ENCODE data around the gene FXYD5. TPM values are rescaled to one million over a fixed set of nuclear protein-coding genes. Genes with fewer than 3 reads are reported as not detected.
"Not testable (repeated sequence)": the region's sequence is repeated elsewhere in the genome, so short reads cannot be mapped to it uniquely, and the experiment has no call there.

The FXYD5 gene
- total and polyA plus RNA-seq, 4 donors: 71.7 to 179 (median 108) TPM

DNA sequence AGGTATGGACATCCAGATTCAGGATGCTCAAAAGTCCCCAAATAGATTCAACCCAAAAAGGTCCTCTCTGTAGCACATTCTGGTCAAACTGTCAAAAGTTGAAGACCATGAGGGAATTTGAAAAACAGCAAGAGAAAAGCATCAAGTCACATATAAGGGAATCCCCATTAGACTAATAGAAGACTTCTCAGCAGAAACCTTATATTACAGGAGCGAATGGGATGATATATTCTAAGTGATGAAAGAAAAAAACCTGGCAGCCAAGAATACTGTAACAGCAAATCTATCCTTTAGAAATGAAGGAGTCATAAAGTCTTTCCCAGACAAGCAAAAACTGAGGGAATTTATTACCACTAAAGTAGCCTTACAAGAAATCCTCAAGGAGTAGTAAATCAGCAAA, 29.7 kb downstream of the FXYD5 start:
- intact Hi-C loops (cut with DNase I): no loop called here
- Histone ChIP-seq H3K27me3 (ENCODE audit: control insufficient read depth in 1 of 2, insufficient read depth in 2 of 2, low read length in 1 of 2) (no peaks in the 10 kb centered on the region), H3K4me3 (ENCODE audit: low read length in 2 of 2) (no peak overlapping the region), H3K36me3 (ENCODE audit: control insufficient read depth in 1 of 2, insufficient read depth in 2 of 2, low read length in 1 of 2) (no peaks in the 10 kb centered on the region), H3K9me3 (ENCODE audit: control insufficient read depth, low read length) (peaks cover 3% of the 10 kb centered on the region), H3K4me1 (ENCODE audit: control insufficient read depth in 1 of 2, insufficient read depth in 2 of 2, low read length in 2 of 2) (no peaks in the 10 kb centered on the region), H3K27ac (ENCODE audit: low read depth in 1 of 2, low read length in 2 of 2) (no peak overlapping the region)
- ATAC-seq (ENCODE audit: low FRiP score) (no peak), DNase-seq (no peak)
- WGBS, 2 donors: 36 to 41% methylated on average over 1 of the region's 1 CpG

DNA sequence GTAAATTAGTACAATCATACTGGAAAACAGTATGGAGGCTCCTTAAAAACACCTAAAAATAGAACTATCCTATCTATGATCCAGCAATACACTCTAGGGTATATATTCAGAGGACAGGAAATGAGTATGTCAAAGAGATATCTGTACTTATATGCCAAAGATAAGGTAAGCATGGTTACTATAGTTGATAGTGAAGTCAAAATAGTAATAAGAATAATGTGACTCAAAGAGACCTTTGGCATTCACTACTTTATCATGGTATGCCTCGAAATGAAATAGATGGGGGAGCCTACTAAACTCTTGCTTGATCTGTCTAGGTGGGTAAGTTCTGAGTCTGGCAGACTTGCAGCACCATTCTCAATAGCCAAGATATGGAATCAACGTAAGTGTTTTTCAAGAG, 30.3 kb downstream of the FXYD5 start:
- no peaks in the 10 kb centered on the region for H3K4me1 ChIP-seq (ENCODE audit: control insufficient read depth in 1 of 2, insufficient read depth in 2 of 2, low read length in 2 of 2)
- H3K27me3 ChIP-seq (ENCODE audit: control insufficient read depth in 1 of 2, insufficient read depth in 2 of 2, low read length in 1 of 2): no peaks in the 10 kb centered on the region
- ATAC-seq (ENCODE audit: low FRiP score): no peak
- no peak overlapping the region for H3K27ac ChIP-seq (ENCODE audit: low read depth in 1 of 2, low read length in 2 of 2)
- intact Hi-C loops (cut with DNase I): no loop called here
- no peak for DNase-seq
- WGBS, 2 donors: 64 to 65% methylated on average over 2 of the region's 2 CpGs
- peaks cover 3% of the 10 kb centered on the region for H3K9me3 ChIP-seq (ENCODE audit: control insufficient read depth, low read length)
- H3K36me3 ChIP-seq (ENCODE audit: control insufficient read depth in 1 of 2, insufficient read depth in 2 of 2, low read length in 1 of 2): no peaks in the 10 kb centered on the region
- no peak overlapping the region for H3K4me3 ChIP-seq (ENCODE audit: low read length in 2 of 2)

DNA sequence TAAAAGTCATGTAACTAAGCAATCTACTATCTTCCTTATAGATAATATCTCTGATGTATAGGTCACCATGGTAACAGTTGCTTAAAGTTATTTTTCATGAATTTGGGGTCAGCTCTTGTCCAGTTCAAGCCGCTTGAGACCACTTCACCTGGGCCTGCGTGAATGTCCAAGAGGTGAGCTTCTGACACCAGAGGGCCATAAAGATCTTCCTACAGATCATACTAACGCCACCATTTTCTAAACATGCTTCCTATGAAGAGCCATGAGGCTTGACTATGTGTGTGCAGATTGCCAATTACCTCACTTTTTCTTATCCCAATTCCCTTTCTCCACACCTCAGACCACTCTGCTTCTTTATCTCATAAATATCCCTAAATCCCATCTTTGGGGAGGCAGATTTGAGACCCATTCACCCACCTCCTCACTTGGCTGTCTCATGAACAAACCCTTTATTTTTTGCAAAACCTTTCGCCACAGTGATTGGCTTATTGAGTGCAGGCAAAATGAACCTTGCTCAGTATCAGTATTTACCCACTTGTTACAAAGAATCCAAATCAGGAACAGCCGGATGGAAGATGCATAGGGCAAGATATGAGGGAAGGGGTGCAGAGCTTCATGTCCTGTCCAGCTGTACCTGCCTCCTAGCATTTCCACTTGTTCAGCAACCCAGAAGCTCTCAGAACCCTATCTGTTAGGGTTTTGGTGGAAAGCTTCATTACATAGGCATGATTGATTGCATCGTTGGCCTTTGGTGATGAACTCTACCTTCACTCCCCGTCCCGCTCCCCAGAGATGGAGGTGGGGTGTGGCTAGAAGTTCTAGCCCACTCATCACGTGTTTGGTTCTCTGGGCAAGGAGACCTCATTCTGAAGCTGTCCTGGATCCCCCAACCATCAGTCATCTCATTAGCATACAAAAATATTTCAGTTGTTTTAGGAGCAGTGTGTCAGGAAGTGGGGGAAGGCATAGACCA, 39.8 kb downstream of the FXYD5 start:
- Histone ChIP-seq H3K4me3 (ENCODE audit: low read length in 2 of 2) (no peak overlapping the region), H3K27me3 (ENCODE audit: control insufficient read depth in 1 of 2, insufficient read depth in 2 of 2, low read length in 1 of 2) (no peaks in the 10 kb centered on the region), H3K4me1 (ENCODE audit: control insufficient read depth in 1 of 2, insufficient read depth in 2 of 2, low read length in 2 of 2) (no peaks in the 10 kb centered on the region), H3K36me3 (ENCODE audit: control insufficient read depth in 1 of 2, insufficient read depth in 2 of 2, low read length in 1 of 2) (no peaks in the 10 kb centered on the region), H3K9me3 (ENCODE audit: control insufficient read depth, low read length) (no peaks in the 10 kb centered on the region), H3K27ac (ENCODE audit: low read depth in 1 of 2, low read length in 2 of 2) (no peak overlapping the region)
- no peak for DNase-seq
- intact Hi-C loops (cut with DNase I): no loop called here
- 71 to 73% methylated on average over 9 of the region's 9 CpGs for WGBS, 2 donors
- ATAC-seq (ENCODE audit: low FRiP score): no peak

DNA sequence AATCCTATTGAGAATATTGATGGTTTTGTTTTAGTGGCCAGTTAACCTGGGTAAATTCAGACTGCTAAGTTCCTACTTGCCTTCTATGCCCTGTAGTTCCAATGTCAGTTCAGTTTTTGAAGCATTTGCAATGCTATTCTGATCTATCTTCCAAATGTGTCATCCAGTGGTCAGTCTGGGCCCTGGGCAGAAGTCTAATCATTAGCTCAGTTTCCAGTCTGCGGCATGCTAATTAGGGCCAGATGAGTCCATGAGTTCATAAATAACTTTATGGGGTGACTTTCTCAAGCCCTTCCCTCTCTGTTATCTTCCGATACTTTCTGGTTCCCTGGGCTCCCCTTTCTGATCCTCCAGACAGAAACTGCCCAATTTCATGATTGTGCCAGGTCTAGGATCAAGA, 41.3 kb downstream of the FXYD5 start:
- no peaks in the 10 kb centered on the region for H3K4me1 ChIP-seq (ENCODE audit: control insufficient read depth in 1 of 2, insufficient read depth in 2 of 2, low read length in 2 of 2)
- H3K27me3 ChIP-seq (ENCODE audit: control insufficient read depth in 1 of 2, insufficient read depth in 2 of 2, low read length in 1 of 2): no peaks in the 10 kb centered on the region
- intact Hi-C loops (cut with DNase I): no loop called here
- no peak for ATAC-seq (ENCODE audit: low FRiP score)
- 51 to 56% methylated on average over 2 of the region's 2 CpGs for WGBS, 2 donors
- no peak for DNase-seq
- no peaks in the 10 kb centered on the region for H3K9me3 ChIP-seq (ENCODE audit: control insufficient read depth, low read length)
- no peak overlapping the region for H3K27ac ChIP-seq (ENCODE audit: low read depth in 1 of 2, low read length in 2 of 2)
- H3K4me3 ChIP-seq (ENCODE audit: low read length in 2 of 2): no peak overlapping the region
- H3K36me3 ChIP-seq (ENCODE audit: control insufficient read depth in 1 of 2, insufficient read depth in 2 of 2, low read length in 1 of 2): no peaks in the 10 kb centered on the region

- H3K36me3 ChIP-seq (ENCODE audit: control insufficient read depth in 1 of 2, insufficient read depth in 2 of 2, low read length in 1 of 2); H3K27ac ChIP-seq (ENCODE audit: low read depth in 1 of 2, low read length in 2 of 2); H3K4me3 ChIP-seq (ENCODE audit: low read length in 2 of 2); intact Hi-C loops (cut with DNase I); H3K9me3 ChIP-seq (ENCODE audit: control insufficient read depth, low read length); H3K27me3 ChIP-seq (ENCODE audit: control insufficient read depth in 1 of 2, insufficient read depth in 2 of 2, low read length in 1 of 2); ATAC-seq (ENCODE audit: low FRiP score); DNase-seq; H3K4me1 ChIP-seq (ENCODE audit: control insufficient read depth in 1 of 2, insufficient read depth in 2 of 2, low read length in 2 of 2): not testable (repeated sequence)
- 81 to 88% methylated on average over 6 of the region's 6 CpGs for WGBS, 2 donors
Observed at GRCh38 chr19:35196861-35197260, 42.3 kb downstream of the FXYD5 start.

GRCh38 chr19:35199481-35199880, 44.9 kb downstream of the FXYD5 start:
- intact Hi-C loops (cut with DNase I): no loop called here
- WGBS, 2 donors: 57 to 63% methylated on average over 2 of the region's 2 CpGs
- Histone ChIP-seq H3K27ac (ENCODE audit: low read depth in 1 of 2, low read length in 2 of 2) (no peak overlapping the region), H3K27me3 (ENCODE audit: control insufficient read depth in 1 of 2, insufficient read depth in 2 of 2, low read length in 1 of 2) (no peaks in the 10 kb centered on the region), H3K4me1 (ENCODE audit: control insufficient read depth in 1 of 2, insufficient read depth in 2 of 2, low read length in 2 of 2) (no peaks in the 10 kb centered on the region), H3K4me3 (ENCODE audit: low read length in 2 of 2) (no peak overlapping the region), H3K9me3 (ENCODE audit: control insufficient read depth, low read length) (no peaks in the 10 kb centered on the region), H3K36me3 (ENCODE audit: control insufficient read depth in 1 of 2, insufficient read depth in 2 of 2, low read length in 1 of 2) (no peaks in the 10 kb centered on the region)
- DNase-seq (no peak), ATAC-seq (ENCODE audit: low FRiP score) (no peak)

- Histone ChIP-seq H3K36me3 (ENCODE audit: control insufficient read depth in 1 of 2, insufficient read depth in 2 of 2, low read length in 1 of 2) (no peaks in the 10 kb centered on the region), H3K9me3 (ENCODE audit: control insufficient read depth, low read length) (no peaks in the 10 kb centered on the region), H3K27me3 (ENCODE audit: control insufficient read depth in 1 of 2, insufficient read depth in 2 of 2, low read length in 1 of 2) (no peaks in the 10 kb centered on the region), H3K4me1 (ENCODE audit: control insufficient read depth in 1 of 2, insufficient read depth in 2 of 2, low read length in 2 of 2) (no peaks in the 10 kb centered on the region), H3K27ac (ENCODE audit: low read depth in 1 of 2, low read length in 2 of 2) (no peak overlapping the region), H3K4me3 (ENCODE audit: low read length in 2 of 2) (no peak overlapping the region)
- WGBS, 2 donors: 68 to 70% methylated on average over 4 of the region's 4 CpGs
- no peak for DNase-seq
- intact Hi-C loops (cut with DNase I): no loop called here
- no peak for ATAC-seq (ENCODE audit: low FRiP score)
Observed at GRCh38 chr19:35202722-35203688, 48.5 kb downstream of the FXYD5 start.

- intact Hi-C loops (cut with DNase I): no loop called here
- no peak for ATAC-seq (ENCODE audit: low FRiP score)
Observed at GRCh38 chr19:35204799-35205732, 50.5 kb downstream of the FXYD5 start.

More at GRCh38 chr19:35204799-35205732, 50.5 kb downstream of the FXYD5 start:
- Histone ChIP-seq H3K36me3 (ENCODE audit: control insufficient read depth in 1 of 2, insufficient read depth in 2 of 2, low read length in 1 of 2) (no peaks in the 10 kb centered on the region), H3K4me1 (ENCODE audit: control insufficient read depth in 1 of 2, insufficient read depth in 2 of 2, low read length in 2 of 2) (no peaks in the 10 kb centered on the region), H3K27ac (ENCODE audit: low read depth in 1 of 2, low read length in 2 of 2) (no peak overlapping the region), H3K4me3 (ENCODE audit: low read length in 2 of 2) (no peak overlapping the region), H3K9me3 (ENCODE audit: control insufficient read depth, low read length) (no peaks in the 10 kb centered on the region), H3K27me3 (ENCODE audit: control insufficient read depth in 1 of 2, insufficient read depth in 2 of 2, low read length in 1 of 2) (no peaks in the 10 kb centered on the region)
- DNase-seq: peak in 1 of 2 donors; percentile 61
- 67 to 72% methylated on average over 13 of the region's 13 CpGs for WGBS, 2 donors

Measured in aorta (tissue), 5 donors.